Heart left ventricle (tissue), 16 donors: ENCODE data around the gene DLG1. TPM values are rescaled to one million over a fixed set of nuclear protein-coding genes. Genes with fewer than 3 reads are reported as not detected.
A peak's percentile ranks its signal among the peaks of the same experiment; 100 is the strongest.

Experiments used
- ATAC-seq, 4 donors: fragments of 200-7000 bp; cut with Tn5 transposase; one replicate each; pipeline ENCODE4 v1.9.1; 2020 to 2022; ENCODE audit warnings: moderate library complexity in 4 of 4, mild to moderate bottlenecking in 3 of 4, moderate number of reproducible peaks in 1 of 4
- DNase-seq, 5 donors: peaks; one replicate each; pipeline ENCODE4 v3.0.0-alpha.2; 2020
- H3K27ac ChIP-seq, 12 donors: fragments of 200-600 bp; sonication (generic) in 4 of 12; one replicate each; pipeline versions ENCODE4 v1.5.0 to v1.8.0; 2016 to 2022; ENCODE audit warnings: mild to moderate bottlenecking in 2 of 12
- H3K27me3 ChIP-seq, 9 donors: fragments of 200-600 bp; sonication (generic) in 2 of 9; one replicate each; pipeline versions ENCODE4 v1.5.1 to v1.8.0; 2016 to 2022; ENCODE audit warnings: mild to moderate bottlenecking in 3 of 9
- H3K36me3 ChIP-seq, 9 donors: fragments of 200-600 bp; sonication (generic) in 2 of 9; one replicate each; pipeline versions ENCODE4 v1.5.0 to v1.8.0; 2018 to 2022; ENCODE audit warnings: mild to moderate bottlenecking in 2 of 9
- H3K4me1 ChIP-seq, 12 donors: fragments of 200-600 bp; sonication (generic) in 4 of 12; one replicate each; pipeline versions ENCODE4 v1.5.0 to v1.8.0; 2016 to 2022; ENCODE audit warnings: mild to moderate bottlenecking in 3 of 12
- H3K4me3 ChIP-seq, 12 donors: fragments of 200-600 bp; sonication (generic) in 4 of 12; one replicate each; pipeline versions ENCODE4 v1.5.0 to v1.8.0; 2017 to 2022; ENCODE audit warnings: mild to moderate bottlenecking in 9 of 12, moderate library complexity in 4 of 12
- H3K9me3 ChIP-seq, 12 donors: fragments of 200-600 bp; sonication (generic) in 4 of 12; one replicate each; pipeline versions ENCODE4 v1.5.0 to v1.8.0; 2016 to 2022; ENCODE audit warnings: mild to moderate bottlenecking in 1 of 12
- CTCF ChIP-seq, 12 donors: fragments of 200-600 bp; sonication (generic) in 4 of 12; IDR thresholded peaks; one replicate each; pipeline versions ENCODE4 v1.5.0 to v1.8.0; 2018 to 2022; ENCODE audit warnings: antibody characterized with exemption in 12 of 12, mild to moderate bottlenecking in 5 of 12
- POLR2A ChIP-seq, 2 donors: fragments of 450-650 bp; IDR thresholded peaks; one replicate each; pipeline ENCODE4 v1.6.1; 2017; ENCODE audit warnings: antibody characterized with exemption in 2 of 2, mild to moderate bottlenecking in 2 of 2, moderate library complexity in 2 of 2
- WGBS, 4 donors: extraction: QIAGEN DNeasy Blood & Tissue Kit in 2 of 4; methylation state at CpG; one replicate each; pipeline versions ENCODE4 v1.1.5 to v1.1.7; 2013 to 2018; 5-methylcytosine and 5-hydroxymethylcytosine counted together
- intact Hi-C, 10 donors: fragments of 100-400 bp; cut with DNase I; formaldehyde crosslinking; loops; one replicate each; pipeline versions ENCODE4 v1.11.1 to v1.14.2; 2022
- polyA plus RNA-seq, 2 donors: library from polyadenylated mRNA; stranded (reverse); fragments of 200-250 nt; gene quantifications; one replicate each; pipeline ENCODE4 v1.2.3, GENCODE V29; 2013
- total RNA-seq, 9 donors: library from RNA; depleted of rRNA in 2 of 9; stranded (reverse); fragments of >200 nt in 2 of 9; fragmentation: NEBNext Ultra II Directional in 3 of 9; extraction: Animal tissue kit (Norgen Biotek cat#: 25700) in 3 of 9; gene quantifications; one replicate each; pipeline versions ENCODE4 v1.1.0 to v1.2.4, GENCODE V29; 2016 to 2023
- donor health status: ischemic (EF 13 %, LVEDD 7.1; RV severe dilation, severe dysfunction).
- donor health status: healthy with polysubstance abuse.
- donor health status: DM: no; HTN: yes; CAD: no.
- donor health status: DM: no; HTN: no; CAD: no.
- donor health status: ischemic (EF 25% LVEDD 6.9; RV normal size, moderate dysfunction).
- donor health status: ischemic (EF 25% LVEDD 5.7; RV mildly dilated, moderate dysfunction).
- donor health status: healthy.
- donor health status: DM: yes; HTN: yes; CAD: no.
- donor health status: ischemic (EF 35%, LVEDD 5.7; RV mildly dilated, moderate dysfunction).
- donor health status: nonischemic (EF 11% LVEDD 7.7; RV severe dilation, severe dysfunction).
- donor health status: DM: yes; HTN: yes; CAD: no.
- donor health status: PGD.
- donor health status: ischemic (EF 29% LVEDD 5.4; RV normal size, mild dysfunction).
- donor health status: nonischemic (EF 23%, LVEDD 6.1; RV moderate dilation, normal function).

Gene DLG1
- total and polyA plus RNA-seq, 11 donors: 17.4 to 151 (median 63.6) TPM

- no peak for TF ChIP-seq POLR2A (IDR thresholded peaks at IDR 0.05)
- TF ChIP-seq CTCF (IDR thresholded peaks at IDR 0.05): no peak
- H3K27ac ChIP-seq: peak overlapping the region in 1 of 12 donors; percentile 29
- no peaks in the 10 kb centered on the region for H3K36me3 ChIP-seq
- intact Hi-C loops: no loop called here
- H3K27me3 ChIP-seq: no peaks in the 10 kb centered on the region
- no peak for DNase-seq
- no peaks in the 10 kb centered on the region for H3K9me3 ChIP-seq
- WGBS, 4 donors: 89 to 95% (median 90%) methylated on average over 11 of the region's 11 CpGs
- peaks cover 0 to 12% (median 4%) of the 10 kb centered on the region in 12 donors for H3K4me1 ChIP-seq
- no peak overlapping the region for H3K4me3 ChIP-seq
- ATAC-seq: peak in 1 of 4 donors; percentile 38
Observed at GRCh38 chr3:197344582-197345318, 46.3 kb upstream of the DLG1 start.

GRCh38 chr3:197343656-197344408 is 45.4 kb upstream of the DLG1 start:
- TF ChIP-seq CTCF (IDR thresholded peaks at IDR 0.05) (no peak), POLR2A (IDR thresholded peaks at IDR 0.05) (no peak)
- H3K4me3 ChIP-seq: no peak overlapping the region
- peak overlapping the region in 1 of 12 donors; percentile 29 for H3K27ac ChIP-seq
- H3K27me3 ChIP-seq: no peaks in the 10 kb centered on the region
- peak in 2 of 5 donors; percentile 25 to 51 for DNase-seq
- WGBS, 4 donors: 44 to 51% (median 47%) methylated on average over 10 of the region's 10 CpGs
- ATAC-seq: peak; percentile 43 to 74 (median 68)
- intact Hi-C loops: no loop called here
- peaks cover 0 to 14% (median 4%) of the 10 kb centered on the region in 12 donors for H3K4me1 ChIP-seq
- H3K36me3 ChIP-seq: no peaks in the 10 kb centered on the region
- no peaks in the 10 kb centered on the region for H3K9me3 ChIP-seq

DNA sequence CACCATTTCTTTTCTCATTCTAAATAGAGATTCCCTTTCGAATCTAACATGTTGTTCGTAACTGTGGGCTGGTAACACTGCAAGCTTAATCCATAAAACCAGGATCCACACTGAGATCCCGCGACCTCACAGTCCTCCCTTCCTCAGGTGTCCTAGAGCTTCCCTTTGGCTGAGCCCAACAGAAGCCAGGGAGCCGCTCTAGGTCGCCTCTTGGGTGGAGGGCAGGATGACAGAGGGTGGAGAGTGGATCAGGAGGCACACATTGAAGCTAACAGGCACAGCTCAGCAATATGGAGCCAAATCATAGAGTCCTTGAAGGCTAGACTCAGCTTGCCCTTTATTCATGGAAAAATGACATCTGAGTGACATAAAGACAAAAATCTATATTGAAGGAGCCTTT is 44.7 kb upstream of the DLG1 start:
- WGBS, 4 donors: 87 to 100% (median 97%) methylated on average over 6 of the region's 6 CpGs
- Histone ChIP-seq H3K36me3 (no peaks in the 10 kb centered on the region), H3K27ac (no peak overlapping the region), H3K4me1 (peaks cover 0 to 14% (median 4%) of the 10 kb centered on the region in 12 donors), H3K27me3 (no peaks in the 10 kb centered on the region), H3K4me3 (no peak overlapping the region), H3K9me3 (no peaks in the 10 kb centered on the region)
- ATAC-seq (no peak), DNase-seq (no peak)
- intact Hi-C loops: no loop called here
- TF ChIP-seq POLR2A (IDR thresholded peaks at IDR 0.05) (no peak), CTCF (IDR thresholded peaks at IDR 0.05) (no peak)

GRCh38 chr3:197340521-197340871 is 42.1 kb upstream of the DLG1 start:
- DNase-seq (no peak), ATAC-seq (no peak)
- no peaks in the 10 kb centered on the region for H3K36me3 ChIP-seq
- no peaks in the 10 kb centered on the region for H3K27me3 ChIP-seq
- TF ChIP-seq POLR2A (IDR thresholded peaks at IDR 0.05) (no peak), CTCF (IDR thresholded peaks at IDR 0.05) (no peak)
- intact Hi-C loops: no loop called here
- peaks cover 0 to 18% (median 5%) of the 10 kb centered on the region in 12 donors for H3K4me1 ChIP-seq
- no peak overlapping the region for H3K4me3 ChIP-seq
- no peak overlapping the region for H3K27ac ChIP-seq
- no peaks in the 10 kb centered on the region for H3K9me3 ChIP-seq
